Measurements from ENCODE around the gene LRRC1.

- TF ChIP-seq TARDBP (IDR thresholded peaks at IDR 0.05; ENCODE audit: borderline replicate concordance) (no peak), EP300 (IDR thresholded peaks at IDR 0.05; ENCODE audit: borderline replicate concordance in 1 of 2, control insufficient read depth in 1 of 2, low read depth in 2 of 2, low read length in 2 of 2) (no peak), SIN3A (IDR thresholded peaks at IDR 0.05; ENCODE audit: low read depth, low read length) (no peak), IKZF1 (conservative IDR thresholded peaks at IDR 0.05) (no peak), CEBPZ (IDR thresholded peaks at IDR 0.05; ENCODE audit: low read depth, low read length) (no peak)
These were observed 44.7 kb upstream of the LRRC1 start for GRCh38 chr6:53750052-53750650.

Data from GM12878 (cell line).